GM12878 (cell line): Measurements from ENCODE around the gene EHMT2. TPM values are rescaled to one million over a fixed set of nuclear protein-coding genes. Genes with fewer than 3 reads are reported as not detected.

Experiments
- ATAC-seq: fragments of 200-7000 bp; cut with Tn5 transposase; 3 replicates; pipeline ENCODE4 v1.9.1; 2020; ENCODE audit warnings: mild to moderate bottlenecking, moderate library complexity
- BruUV-seq: library from RNA; stranded (reverse); fragments of 400-500 nt; replicated peaks from 2 replicates; lab custom pipeline; 2021; lab: Mats Ljungman, UMichigan
- CTCF ChIA-PET: fragments of 300-600 bp; sonication (Branson Sonifier 250); formaldehyde crosslinking; extraction: SDS; loops from one replicate; lab custom pipeline; 2021; ENCODE audit warnings: inconsistent platforms; lab: Yijun Ruan, JAX
- POLR2A ChIA-PET: fragments of 350-600 bp; formaldehyde crosslinking; extraction: SDS; loops from one replicate; lab custom pipeline; 2021; ENCODE audit warnings: inconsistent platforms; lab: Charles Lee
- RAD21 ChIA-PET: fragments of 300-600 bp; sonication (Branson Sonifier 250); formaldehyde crosslinking; loops from one replicate; lab custom pipeline; 2023; ENCODE audit warnings: antibody characterized with exemption; ENCODE audit not compliant: unreplicated experiment; lab: Charles Lee
- SMC1A ChIA-PET: fragments of 300-600 bp; sonication (Branson Sonifier 250); formaldehyde crosslinking; loops from one replicate; lab custom pipeline; 2023; ENCODE audit not compliant: unreplicated experiment, uncharacterized antibody; lab: Charles Lee
- DNase-seq: peaks from one replicate; pipeline ENCODE4 v3.0.0-alpha.2; 2011; ENCODE audit warnings: low read depth, low spot score
- FAIRE-seq: peaks from 3 replicates; lab custom pipeline; 2011; peaks lifted over from hg19 to GRCh38; lab: Jason Lieb, UNC
- H2AFZ ChIP-seq: 2 replicates; pipeline ENCODE4 v1.6.0; 2011; ENCODE audit warnings: low read depth, low read length, control low read depth; ENCODE audit not compliant: control insufficient read depth
- H3K27ac ChIP-seq: 2 replicates; pipeline ENCODE4 v1.5.1; 2011; ENCODE audit warnings: control low read depth; ENCODE audit not compliant: control insufficient read depth, insufficient read depth
- H3K27me3 ChIP-seq, 2 experiments: replicated peaks in 1 of 2; 2 replicates each; pipeline versions ENCODE4 v1.6.0 to v1.6.1; 2011; ENCODE audit warnings: low read length in 1 of 2; ENCODE audit not compliant: control insufficient read depth in 2 of 2, insufficient read depth in 2 of 2
- H3K36me3 ChIP-seq, 2 experiments: 2 replicates each; pipeline ENCODE4 v1.5.1; 2011; ENCODE audit warnings: low read length in 1 of 2; ENCODE audit not compliant: control insufficient read depth in 2 of 2, insufficient read depth in 2 of 2
- H3K4me1 ChIP-seq: 2 replicates; pipeline ENCODE4 v1.6.1; 2011; ENCODE audit warnings: mild to moderate bottlenecking, low read length, moderate library complexity, mixed read lengths; ENCODE audit not compliant: control insufficient read depth, insufficient read depth
- H3K4me2 ChIP-seq: 2 replicates; pipeline ENCODE4 v1.6.0; 2011; ENCODE audit warnings: control low read depth; ENCODE audit not compliant: control insufficient read depth, insufficient read depth
- H3K4me3 ChIP-seq: fragments of 200-600 bp; sonication (generic); 2 replicates; pipeline ENCODE4 v1.5.1; 2016
- H3K79me2 ChIP-seq: 2 replicates; pipeline ENCODE4 v1.6.0; 2011; ENCODE audit warnings: low read length; ENCODE audit not compliant: control insufficient read depth, insufficient read depth
- H3K9ac ChIP-seq: 2 replicates; pipeline ENCODE4 v1.8.0; 2011; ENCODE audit warnings: low read length, control low read depth, mixed read lengths; ENCODE audit not compliant: control insufficient read depth, insufficient read depth
- H3K9me3 ChIP-seq: replicated peaks from 3 replicates; pipeline ENCODE4 v1.5.1; 2011; ENCODE audit warnings: mild to moderate bottlenecking, low read length; ENCODE audit not compliant: control insufficient read depth, insufficient read depth
- H4K20me1 ChIP-seq: 2 replicates; pipeline ENCODE4 v1.6.0; 2011; ENCODE audit not compliant: control insufficient read depth, insufficient read depth
- ATF2 ChIP-seq: IDR thresholded peaks from 2 replicates; pipeline ENCODE4 v1.6.1; 2012; ENCODE audit warnings: low read length, inconsistent platforms
- BMI1 ChIP-seq: fragments of 450-650 bp; IDR thresholded peaks from 2 replicates; pipeline ENCODE4 v1.6.1; 2016; ENCODE audit warnings: mild to moderate bottlenecking, moderate library complexity, borderline replicate concordance
- CREM ChIP-seq: IDR thresholded peaks from 2 replicates; pipeline ENCODE4 v1.6.1; 2014; ENCODE audit warnings: antibody characterized with exemption, low read depth
- E2F4 ChIP-seq: IDR thresholded peaks from 2 replicates; pipeline ENCODE4 v1.6.1; 2012; ENCODE audit warnings: low read depth, low read length, improper control_type of control experiment
- JUNB ChIP-seq: IDR thresholded peaks from 2 replicates; pipeline ENCODE4 v1.6.1; 2016; ENCODE audit warnings: antibody characterized with exemption, mild to moderate bottlenecking
- KLF5 ChIP-seq: fragments of 450-650 bp; IDR thresholded peaks from 2 replicates; pipeline ENCODE4 v1.6.1; 2014; ENCODE audit warnings: mild to moderate bottlenecking; ENCODE audit not compliant: partially characterized antibody
- MEF2A ChIP-seq: IDR thresholded peaks from 2 replicates; pipeline ENCODE4 v1.6.1; 2011; ENCODE audit warnings: low read depth, mild to moderate bottlenecking, low read length, moderate library complexity; ENCODE audit not compliant: insufficient read depth
- MTA3 ChIP-seq: IDR thresholded peaks from 2 replicates; pipeline ENCODE4 v1.6.1; 2012; ENCODE audit warnings: low read length, inconsistent platforms, borderline replicate concordance
- NFIC ChIP-seq: IDR thresholded peaks from 2 replicates; pipeline ENCODE4 v1.6.1; 2012; ENCODE audit warnings: low read depth, mild to moderate bottlenecking, inconsistent platforms, low read length, moderate library complexity
- PAX5 ChIP-seq: IDR thresholded peaks from 2 replicates; pipeline ENCODE4 v1.6.1; 2011; ENCODE audit warnings: low read depth, low read length, borderline replicate concordance
- POU2F2 ChIP-seq: IDR thresholded peaks from 3 replicates; pipeline ENCODE4 v1.6.1; 2011; ENCODE audit warnings: low read depth, mild to moderate bottlenecking, low read length, borderline replicate concordance
- RBBP5 ChIP-seq: fragments of 200-600 bp; sonication (generic); conservative IDR thresholded peaks from 2 replicates; pipeline ENCODE4 v1.6.1; 2016
- RUNX3 ChIP-seq: IDR thresholded peaks from 2 replicates; pipeline ENCODE4 v1.6.1; 2012; ENCODE audit warnings: low read length, inconsistent platforms
- SIN3A ChIP-seq: IDR thresholded peaks from 2 replicates; pipeline ENCODE4 v1.6.1; 2012; ENCODE audit warnings: low read depth, low read length, improper control_type of control experiment
- SRF ChIP-seq, 2 experiments: IDR thresholded peaks; 2 replicates each; pipeline ENCODE4 v1.6.1; 2011; ENCODE audit warnings: low read depth in 2 of 2, low read length in 2 of 2, mild to moderate bottlenecking in 1 of 2, moderate library complexity in 1 of 2
- TBL1XR1 ChIP-seq: IDR thresholded peaks from 2 replicates; pipeline ENCODE4 v1.6.1; 2012; ENCODE audit warnings: low read depth, low read length, improper control_type of control experiment
- YY1 ChIP-seq: IDR thresholded peaks from 2 replicates; pipeline ENCODE4 v1.6.1; 2011; ENCODE audit warnings: low read depth, mild to moderate bottlenecking, low read length
- ZBED1 ChIP-seq: IDR thresholded peaks from 2 replicates; pipeline ENCODE4 v1.6.1; 2016; ENCODE audit warnings: borderline replicate concordance
- WGBS: methylation state at CpG from one replicate; pipeline ENCODE4 v1.1.6; 2016; ENCODE audit warnings: low lambda C conversion rate; ENCODE audit not compliant: insufficient replicate concordance, insufficient coverage; ENCODE audit errors: missing lambda C conversion rate; 5-methylcytosine and 5-hydroxymethylcytosine counted together
- in situ Hi-C: fragments of 300-500 bp; cut with MboI; formaldehyde crosslinking; loops from 9 replicates; pipeline ENCODE4 v1.14.3; 2018; ENCODE audit warnings: mixed read lengths
- intact Hi-C: fragments of 100-400 bp; cut with micrococcal nuclease; formaldehyde crosslinking; loops from one replicate; pipeline ENCODE4 v1.14.2; 2022; ENCODE audit not compliant: unreplicated experiment
- polyA plus RNA-seq, 11 experiments: library from polyadenylated mRNA; depleted of rRNA in 4 of 11; unstranded in 6 of 11; stranded (reverse) in 5 of 11; fragments of >200 nt; fragmentation: Nextera tagmentation in 4 of 11; fragmentation: Illumina TruSeq in 1 of 11; extraction: Ambion mirVana in 4 of 11; extraction: Trizol in 1 of 11; gene quantifications; 1 replicate in 1 of 11; 2 replicates in 10 of 11; pipeline versions ENCODE4 v1.2.1 to v1.2.3, GENCODE V29; 2011 to 2016; ENCODE audit warnings: inconsistent platforms in 2 of 11, missing spikeins in 2 of 11, low read depth in 1 of 11
- total RNA-seq, 4 experiments: library from RNA; depleted of rRNA in 3 of 4; stranded (reverse); fragments of >200 nt in 3 of 4; fragmentation: Illumina TruSeq in 1 of 4; extraction: Trizol in 1 of 4; gene quantifications; 2 replicates each; pipeline versions ENCODE4 v1.2.1 to v1.2.3, GENCODE V29; 2013 to 2021
- TF ChIP-seq, protein P1 (sequence below): fragments of 450-650 bp; IDR thresholded peaks from 2 replicates; pipeline ENCODE4 v1.6.1; 2017; ENCODE audit warnings: mild to moderate bottlenecking
- TF ChIP-seq, protein P2 (sequence below): fragments of 450-650 bp; IDR thresholded peaks from 2 replicates; pipeline ENCODE4 v1.6.1; 2017; ENCODE audit warnings: mild to moderate bottlenecking, low read depth, inconsistent platforms; ENCODE audit not compliant: poor library complexity, severe bottlenecking

Gene EHMT2
- total and polyA plus RNA-seq, 10 of the 15 experiments (the other 5 are each of a cell fraction or from before 2014, with no cell fraction given), result 1.7 to 53.2 (median 36.3) TPM

- peak; percentile 92 for FAIRE-seq
- in situ Hi-C loops, result no loop called here
- WGBS, result 0% methylated on average over 4 of the region's 4 CpGs
- TF ChIP-seq POU2F2 (peak; percentile 71; the same call in 1 of the 3 replicates), ZBED1 (peak; percentile 75; the same call in 1 of the 2 replicates), MEF2A (peak; percentile 88), MTA3 (peak; percentile 75; the same call in 1 of the 2 replicates), NFIC (peak; percentile 68), SIN3A (no peak), KLF5 (no peak), JUNB (peak; percentile 94), BMI1 (no peak), PAX5 (peak; percentile 54; the same call in 1 of the 2 replicates), RBBP5 (no peak), E2F4 (no peak), ATF2 (peak; percentile 82), CREM (peak; percentile 74), RUNX3 (peak; percentile 86), YY1 (no peak), SRF (IDR thresholded peaks at IDR 0.05; ENCODE audit: low read depth in 2 of 2, low read length in 2 of 2) (no peak), TBL1XR1 (0 out of 2 replicates have a peak, but pooled peaks have one; percentile 31)
- TF ChIP-seq, protein P1, sequence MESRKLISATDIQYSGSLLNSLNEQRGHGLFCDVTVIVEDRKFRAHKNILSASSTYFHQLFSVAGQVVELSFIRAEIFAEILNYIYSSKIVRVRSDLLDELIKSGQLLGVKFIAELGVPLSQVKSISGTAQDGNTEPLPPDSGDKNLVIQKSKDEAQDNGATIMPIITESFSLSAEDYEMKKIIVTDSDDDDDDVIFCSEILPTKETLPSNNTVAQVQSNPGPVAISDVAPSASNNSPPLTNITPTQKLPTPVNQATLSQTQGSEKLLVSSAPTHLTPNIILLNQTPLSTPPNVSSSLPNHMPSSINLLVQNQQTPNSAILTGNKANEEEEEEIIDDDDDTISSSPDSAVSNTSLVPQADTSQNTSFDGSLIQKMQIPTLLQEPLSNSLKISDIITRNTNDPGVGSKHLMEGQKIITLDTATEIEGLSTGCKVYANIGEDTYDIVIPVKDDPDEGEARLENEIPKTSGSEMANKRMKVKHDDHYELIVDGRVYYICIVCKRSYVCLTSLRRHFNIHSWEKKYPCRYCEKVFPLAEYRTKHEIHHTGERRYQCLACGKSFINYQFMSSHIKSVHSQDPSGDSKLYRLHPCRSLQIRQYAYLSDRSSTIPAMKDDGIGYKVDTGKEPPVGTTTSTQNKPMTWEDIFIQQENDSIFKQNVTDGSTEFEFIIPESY, result no peak
- TF ChIP-seq, protein P2, sequence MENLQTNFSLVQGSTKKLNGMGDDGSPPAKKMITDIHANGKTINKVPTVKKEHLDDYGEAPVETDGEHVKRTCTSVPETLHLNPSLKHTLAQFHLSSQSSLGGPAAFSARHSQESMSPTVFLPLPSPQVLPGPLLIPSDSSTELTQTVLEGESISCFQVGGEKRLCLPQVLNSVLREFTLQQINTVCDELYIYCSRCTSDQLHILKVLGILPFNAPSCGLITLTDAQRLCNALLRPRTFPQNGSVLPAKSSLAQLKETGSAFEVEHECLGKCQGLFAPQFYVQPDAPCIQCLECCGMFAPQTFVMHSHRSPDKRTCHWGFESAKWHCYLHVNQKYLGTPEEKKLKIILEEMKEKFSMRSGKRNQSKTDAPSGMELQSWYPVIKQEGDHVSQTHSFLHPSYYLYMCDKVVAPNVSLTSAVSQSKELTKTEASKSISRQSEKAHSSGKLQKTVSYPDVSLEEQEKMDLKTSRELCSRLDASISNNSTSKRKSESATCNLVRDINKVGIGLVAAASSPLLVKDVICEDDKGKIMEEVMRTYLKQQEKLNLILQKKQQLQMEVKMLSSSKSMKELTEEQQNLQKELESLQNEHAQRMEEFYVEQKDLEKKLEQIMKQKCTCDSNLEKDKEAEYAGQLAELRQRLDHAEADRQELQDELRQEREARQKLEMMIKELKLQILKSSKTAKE, result no peak
Observed at GRCh38 chr6:31908791-31909190, 11.3 kb upstream of the EHMT2 start.

More at GRCh38 chr6:31908791-31909190, 11.3 kb upstream of the EHMT2 start:
- H3K36me3 ChIP-seq, result no peaks in the 10 kb centered on the region
- ChIA-PET CTCF (interaction anchor here (0.6 to 1.1 kb wide), 2 partner anchors 15 to 25 kb away, joined by 4 to 8 read pairs; no protein-coding TSS in a partner anchor), SMC1A (no interaction called here), POLR2A (interaction anchor here (0.6 to 0.8 kb wide), 3 partner anchors 79 to 678 kb away, joined by 3 to 4 read pairs (median 4); no protein-coding TSS in a partner anchor), RAD21 (no interaction called here)
- intact Hi-C loops, result loop anchor here (10.0 kb wide), 1 partner anchor 364 kb away; the partner anchor contains the start of genes ATP6V1G2, DDX39B and NFKBIL1
- peaks cover 25% of the 10 kb centered on the region for H3K4me1 ChIP-seq
- H3K4me2 ChIP-seq, result peak overlapping the region; percentile 59; the same call in 1 of the 2 replicates
- ATAC-seq (peak; percentile 95), DNase-seq (peak; percentile 68)
- no peak overlapping the region for H3K27ac ChIP-seq
- no peak overlapping the region for H2AFZ ChIP-seq
- no TSS peak for BruUV-seq
- H4K20me1 ChIP-seq, result no peaks in the 10 kb centered on the region
- no peak overlapping the region for H3K9ac ChIP-seq
- H3K27me3 ChIP-seq, result no peaks in the 10 kb centered on the region
- no peak overlapping the region for H3K4me3 ChIP-seq
- no peaks in the 10 kb centered on the region for H3K9me3 ChIP-seq
- no peaks in the 10 kb centered on the region for H3K79me2 ChIP-seq
